Stimulated activated CD8-positive, alpha-beta memory T cell treated with anti-CD3 and anti-CD28 coated beads, Interleukin-7, amount 100 ng/mL, for 4 hours (primary cell): Measurements from ENCODE around the gene PAX7.
"Not testable (repeated sequence)": the region's sequence is repeated elsewhere in the genome, so short reads cannot be mapped to it uniquely, and the experiment has no call there.

Experiments
- DNase-seq, 2 donors: peaks; one replicate each; pipeline ENCODE4 v3.0.0-alpha.2; 2020; ENCODE audit warnings: low read depth in 2 of 2

Gene PAX7

GRCh38 chr1:18658831-18659230, 28.2 kb downstream of the PAX7 start:
- DNase-seq: no peak

DNA sequence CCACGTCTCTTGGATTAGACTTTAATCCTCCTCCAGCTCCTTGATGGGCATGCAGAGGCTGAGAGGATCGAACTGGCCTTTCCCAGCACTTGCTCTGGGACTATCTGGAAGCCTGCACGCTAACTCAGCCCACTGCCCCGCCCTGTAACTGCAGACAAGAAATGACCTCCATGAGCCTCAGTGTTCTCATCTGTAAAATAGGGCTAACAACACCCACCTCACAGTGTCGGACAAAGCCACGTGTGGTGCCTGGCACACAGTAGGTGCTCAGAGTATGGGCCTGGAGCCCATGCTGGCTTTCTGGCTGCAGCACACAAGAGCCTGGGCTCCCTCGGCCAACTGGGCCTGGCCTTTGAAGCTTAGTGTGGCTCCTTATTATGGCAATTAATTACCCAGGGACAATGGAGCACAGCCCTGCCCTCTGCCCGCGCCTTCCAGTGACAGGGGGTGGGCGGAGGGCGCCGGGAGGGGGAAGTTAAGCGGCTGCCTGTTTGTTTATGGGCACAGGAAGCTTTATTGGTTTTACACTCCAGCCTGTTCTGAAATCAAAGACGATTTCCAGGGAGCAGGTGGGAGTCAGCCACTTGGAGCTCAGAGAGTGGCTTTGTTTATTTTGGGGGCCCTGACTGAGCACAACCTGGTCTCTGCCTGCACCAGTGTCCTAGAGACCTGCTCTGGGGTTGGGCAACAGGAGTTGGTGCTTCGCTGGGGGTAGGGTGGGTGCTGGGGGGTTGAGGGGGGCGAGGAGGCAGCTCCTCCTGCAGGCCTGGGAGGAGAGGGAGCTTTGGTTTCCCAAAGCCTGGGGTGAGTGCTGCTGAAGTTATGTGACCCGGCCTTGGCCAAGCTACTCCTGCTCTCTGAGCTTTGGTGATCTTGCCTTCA, 31.0 kb downstream of the PAX7 start:
- no peak for DNase-seq

DNA sequence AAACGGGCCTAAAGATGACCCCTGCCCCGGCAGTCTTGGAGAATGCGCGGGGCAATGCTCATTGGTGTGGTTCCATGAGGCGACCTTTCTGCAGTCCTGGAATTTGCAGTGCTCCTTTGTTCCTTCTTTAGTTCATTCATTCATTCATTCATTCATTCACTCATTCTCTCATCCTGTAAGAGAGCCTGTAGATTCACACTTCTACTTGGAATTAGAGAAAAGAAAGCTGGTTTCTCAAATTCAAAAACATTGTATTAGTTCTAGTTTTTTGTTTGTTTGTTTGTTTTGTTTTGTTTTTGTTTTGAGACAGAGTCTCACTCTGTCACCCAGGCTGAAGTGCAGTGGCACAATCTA, 31.6 kb downstream of the PAX7 start:
- DNase-seq: no peak

GRCh38 chr1:18666317-18666920, 35.8 kb downstream of the PAX7 start:
- DNase-seq: no peak

DNA sequence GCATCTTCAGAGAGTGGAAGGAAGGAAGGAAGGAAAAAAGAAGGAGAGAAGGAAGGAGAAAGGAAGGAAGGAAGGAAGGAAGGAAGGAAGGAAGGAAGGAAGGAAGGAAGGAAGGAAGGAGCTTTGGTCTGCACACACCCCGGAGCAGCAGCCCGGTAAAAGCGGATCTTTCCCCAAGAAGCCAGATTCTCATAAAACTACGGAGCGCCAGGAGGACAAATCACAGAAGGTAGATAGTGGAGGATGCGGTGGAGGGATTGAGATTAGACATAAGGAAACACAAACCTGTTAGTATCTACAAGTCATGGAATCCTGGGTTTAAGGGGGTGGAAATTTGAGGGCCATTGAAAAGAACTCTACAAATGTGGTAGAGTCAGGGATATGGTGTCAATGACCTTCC, 36.7 kb downstream of the PAX7 start:
- no peak for DNase-seq

GRCh38 chr1:18668046-18668445, 37.4 kb downstream of the PAX7 start:
- DNase-seq: no peak

DNA sequence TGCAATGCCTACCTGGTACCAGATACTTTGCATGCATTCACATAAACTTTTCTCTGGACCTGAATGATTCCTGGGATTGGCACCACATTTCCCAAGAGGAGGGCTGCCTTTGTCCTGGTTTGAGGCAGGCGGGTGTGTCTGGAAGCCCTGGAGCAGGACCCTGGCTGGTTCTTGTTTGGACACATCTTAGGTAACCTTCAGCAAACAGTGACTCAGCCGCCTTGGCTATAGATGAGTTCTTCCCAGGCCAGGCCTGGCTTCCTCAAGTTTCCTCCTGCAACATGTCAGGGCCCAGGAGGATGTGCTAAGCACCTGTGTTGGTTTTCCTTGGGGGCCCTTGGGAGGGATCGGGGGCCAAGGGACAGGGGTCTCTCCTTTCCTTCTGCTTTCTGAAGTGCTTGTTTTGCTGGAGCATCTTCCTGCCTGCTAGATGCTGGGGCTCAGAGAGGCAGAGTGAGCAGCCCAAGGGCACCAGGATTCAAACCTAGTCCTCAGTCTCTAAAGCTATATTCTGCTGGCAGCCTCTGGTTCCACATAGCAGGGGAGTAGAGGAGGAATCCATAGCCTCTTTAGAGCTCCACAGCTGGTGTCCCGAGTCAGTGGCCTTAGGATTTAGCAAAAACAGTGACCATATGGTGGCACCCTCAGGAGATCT, 38.2 kb downstream of the PAX7 start:
- no peak for DNase-seq

GRCh38 chr1:18670121-18670867, 39.6 kb downstream of the PAX7 start:
- DNase-seq: no peak

- no peak for DNase-seq
Measured at GRCh38 chr1:18670868-18671225, 40.2 kb downstream of the PAX7 start.

DNA sequence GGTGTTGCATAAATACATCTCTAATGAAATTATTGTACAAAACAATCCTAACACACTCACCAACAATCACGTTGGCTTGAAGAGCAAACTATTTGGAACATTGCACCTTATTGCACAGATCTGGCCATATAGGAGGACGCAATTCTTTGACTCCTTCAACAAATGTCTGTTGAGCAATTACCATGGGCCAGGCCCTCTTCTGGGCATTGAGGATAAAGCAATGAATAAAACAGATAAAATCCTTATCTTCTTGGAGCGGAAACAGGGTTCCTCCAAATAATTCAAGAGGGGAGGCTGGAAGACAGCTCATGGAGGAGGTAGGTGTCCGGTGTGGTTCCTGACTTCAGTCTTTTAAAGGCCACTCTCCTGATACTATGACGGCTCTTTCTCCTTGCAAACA, 43.3 kb downstream of the PAX7 start:
- no peak for DNase-seq

DNA sequence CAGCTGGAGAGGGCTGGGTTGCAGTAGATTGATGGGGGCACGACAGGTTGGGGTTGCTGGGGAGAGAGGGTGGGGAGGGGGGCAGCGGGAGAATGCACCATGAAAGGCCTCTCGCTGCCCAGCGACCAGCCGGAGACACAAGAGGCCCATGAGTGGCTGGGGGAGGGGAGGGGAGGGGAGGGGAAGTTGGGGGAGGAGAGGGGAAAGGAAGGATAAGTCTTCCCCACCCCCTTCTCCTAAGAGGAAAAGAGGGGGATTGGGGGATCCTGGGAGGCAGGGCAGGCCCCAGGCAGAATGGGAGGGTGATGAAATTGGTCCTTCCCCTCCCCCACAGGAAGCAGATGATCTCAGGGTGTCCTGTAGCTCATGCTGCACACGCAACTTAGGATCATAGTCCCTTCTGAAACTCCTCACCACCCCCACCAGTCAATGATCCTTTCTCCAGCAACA, 45.7 kb downstream of the PAX7 start:
- DNase-seq: no peak

GRCh38 chr1:18681423-18681835, 50.8 kb downstream of the PAX7 start:
- DNase-seq: no peak

- DNase-seq: no peak
Measured at GRCh38 chr1:18682375-18682774, 51.7 kb downstream of the PAX7 start.

GRCh38 chr1:18684303-18684702, 53.7 kb downstream of the PAX7 start:
- DNase-seq: no peak

- DNase-seq: no peak
Measured at GRCh38 chr1:18686540-18686939, 55.9 kb downstream of the PAX7 start.

- DNase-seq: no peak
Measured at GRCh38 chr1:18687273-18687672, 56.6 kb downstream of the PAX7 start.

- no peak for DNase-seq
Measured at GRCh38 chr1:18691648-18692047, 61.0 kb downstream of the PAX7 start.

GRCh38 chr1:18693256-18694098, 62.8 kb downstream of the PAX7 start:
- DNase-seq: no peak

- DNase-seq: not testable (repeated sequence)
Measured at GRCh38 chr1:18694289-18694688, 63.6 kb downstream of the PAX7 start.

- no peak for DNase-seq
Measured at GRCh38 chr1:18697541-18697940, 66.9 kb downstream of the PAX7 start.

GRCh38 chr1:18700530-18700929, 69.9 kb downstream of the PAX7 start:
- DNase-seq: no peak
